CD4-positive, alpha-beta T cell (primary cell): ENCODE data around the gene ZNF132. TPM values are rescaled to one million over a fixed set of nuclear protein-coding genes. Genes with fewer than 3 reads are reported as not detected.

Experiments
- ATAC-seq: fragments of 200-7000 bp; cut with Tn5 transposase; one replicate; pipeline ENCODE4 v1.10.0; 2022; ENCODE audit warnings: mild to moderate bottlenecking; ENCODE audit not compliant: poor library complexity
- CTCF ChIA-PET: fragments of 350-600 bp; sonication (Branson Sonifier 250); formaldehyde crosslinking; loops from one replicate; lab custom pipeline; 2021; ENCODE audit warnings: antibody characterized with exemption, inconsistent platforms; lab: Charles Lee
- POLR2A ChIA-PET: fragments of 350-600 bp; sonication (Branson Sonifier 250); formaldehyde crosslinking; loops from one replicate; lab custom pipeline; 2021; ENCODE audit warnings: antibody characterized with exemption, inconsistent platforms; lab: Charles Lee
- DNase-seq, 14 experiments: peaks; one replicate each; pipeline ENCODE4 v3.0.0-alpha.2; 2013 to 2020; ENCODE audit warnings: mixed read lengths in 2 of 14
- H3K27ac ChIP-seq, 2 donors: one replicate each; pipeline versions ENCODE4 v1.5.1 to v1.7.0; 2013; ENCODE audit warnings: low read length in 2 of 2, low read depth in 1 of 2, mild to moderate bottlenecking in 1 of 2
- H3K27me3 ChIP-seq, 2 experiments: 1 replicate in 1 of 2; 2 replicates in 1 of 2; pipeline versions ENCODE4 v1.6.1 to v1.7.0; 2013; ENCODE audit warnings: low read length in 2 of 2, control low read depth in 1 of 2, mild to moderate bottlenecking in 1 of 2, moderate library complexity in 1 of 2; ENCODE audit not compliant: insufficient read depth in 2 of 2, control insufficient read depth in 1 of 2
- H3K36me3 ChIP-seq: one replicate; pipeline ENCODE4 v1.6.1; 2013; ENCODE audit warnings: low read length, control low read depth; ENCODE audit not compliant: insufficient read depth
- H3K4me1 ChIP-seq: one replicate; pipeline ENCODE4 v1.6.1; 2013; ENCODE audit warnings: low read length, control low read depth; ENCODE audit not compliant: insufficient read depth
- H3K4me3 ChIP-seq: one replicate; pipeline ENCODE4 v1.5.1; 2013; ENCODE audit warnings: mild to moderate bottlenecking, low read length, moderate library complexity
- H3K9me3 ChIP-seq, 2 experiments: 1 replicate in 1 of 2; 2 replicates in 1 of 2; pipeline versions ENCODE4 v1.6.1 to v1.7.0; 2013; ENCODE audit warnings: low read length in 2 of 2, mild to moderate bottlenecking in 2 of 2, control low read depth in 1 of 2, moderate library complexity in 1 of 2; ENCODE audit not compliant: control insufficient read depth in 1 of 2, insufficient read depth in 1 of 2
- H3K27ac Mint-ChIP-seq: one replicate; pipeline ENCODE4 v1.8.0; 2020; ENCODE audit warnings: mixed read lengths
- H3K27me3 Mint-ChIP-seq: one replicate; pipeline ENCODE4 v1.8.0; 2021; ENCODE audit warnings: mixed read lengths
- H3K36me3 Mint-ChIP-seq: one replicate; pipeline ENCODE4 v1.8.0; 2021; ENCODE audit warnings: low read depth, mixed read lengths
- H3K4me1 Mint-ChIP-seq: one replicate; pipeline ENCODE4 v1.8.0; 2021; ENCODE audit warnings: low read depth, mixed read lengths
- H3K4me3 Mint-ChIP-seq: one replicate; pipeline ENCODE4 v1.8.0; 2020; ENCODE audit warnings: mild to moderate bottlenecking, mixed read lengths
- H3K9me3 Mint-ChIP-seq: one replicate; pipeline ENCODE4 v1.8.0; 2020; ENCODE audit warnings: mixed read lengths
- intact Hi-C, 2 experiments: fragments of 100-400 bp; cut with DNase I in 1 of 2; cut with micrococcal nuclease in 1 of 2; formaldehyde crosslinking; loops; one replicate each; pipeline versions ENCODE4 v1.15.1 to v1.9.0; 2023 to 2025; cut with DNase I, micrococcal nuclease
- microRNA-seq: library from miRNA; unstranded; fragments of <30 nt; microRNA quantifications from one replicate; pipeline ENCODE4 v1.2.0, GENCODE V29; 2021; ENCODE audit warnings: borderline microRNAs expressed, borderline replicate concordance
- total RNA-seq, 174 experiments: library from RNA in 2 of 174; stranded (reverse) in 2 of 174; gene quantifications; one replicate each; pipeline ENCODE4 v1.2.3 and lab custom pipeline; 2021 to 2026
- TF ChIP-seq, protein P1 (sequence below): fragments of 200-600 bp; IDR thresholded peaks from one replicate; pipeline ENCODE4 v1.8.0; 2022; ENCODE audit warnings: antibody characterized with exemption, mild to moderate bottlenecking

Gene ZNF132
- total RNA-seq, 2 experiments from 2014 or later, result 1.0 to 1.4 TPM

DNA sequence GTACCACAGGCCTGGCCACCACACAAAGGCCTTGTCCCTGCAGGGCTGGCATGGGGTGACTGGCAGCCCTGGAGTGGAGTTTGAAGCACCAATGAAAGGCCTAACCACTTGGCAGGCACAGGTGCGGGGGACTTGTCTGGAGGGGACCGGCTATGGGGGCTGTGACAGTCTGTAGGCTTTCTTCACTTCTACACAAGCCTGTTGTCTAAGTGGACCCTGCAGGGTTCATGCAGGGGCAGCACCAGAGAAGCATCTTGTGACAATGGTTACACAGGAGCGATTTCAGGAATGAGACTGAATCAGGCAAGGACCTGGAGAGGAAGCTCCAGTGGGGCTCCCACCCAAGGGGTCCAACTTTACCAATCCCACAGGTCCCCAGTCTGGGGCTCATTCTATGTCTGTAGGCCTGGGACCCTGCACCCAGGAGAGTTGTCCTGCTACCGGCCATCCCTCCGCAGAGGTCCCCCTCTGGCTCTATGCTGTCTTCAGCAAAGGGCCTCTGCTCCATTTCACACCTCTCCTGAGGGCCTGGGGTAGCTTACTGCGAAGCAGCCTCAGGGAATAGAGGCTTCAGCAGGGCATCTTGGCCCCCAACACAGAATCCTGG is 56.9 kb downstream of the ZNF132 start:
- ChIA-PET CTCF (no interaction called here), POLR2A (interaction anchor here (2.7 kb wide), 1 partner anchor 20 kb away, joined by 21 read pairs; the partner anchor contains the start of gene ZNF497)
- Histone ChIP-seq H3K36me3 (peaks cover 2% of the 10 kb centered on the region), H3K27ac (no peak overlapping the region), H3K4me1 (peaks cover 58% of the 10 kb centered on the region), H3K9me3 (no peaks in the 10 kb centered on the region), H3K4me3 (no peak overlapping the region), H3K27me3 (no peaks in the 10 kb centered on the region)
- Mint-ChIP-seq H3K27me3 (no peaks in the 10 kb centered on the region), H3K4me1 (peaks cover 49% of the 10 kb centered on the region), H3K36me3 (peaks cover 24% of the 10 kb centered on the region), H3K9me3 (no peaks in the 10 kb centered on the region), H3K4me3 (peak overlapping the region; percentile 45), H3K27ac (peak overlapping the region; percentile 86)
- intact Hi-C loops, result no loop called here
- peak in 1 of 14 experiments; percentile 22 for DNase-seq
- ATAC-seq, result no peak
- TF ChIP-seq, protein P1, sequence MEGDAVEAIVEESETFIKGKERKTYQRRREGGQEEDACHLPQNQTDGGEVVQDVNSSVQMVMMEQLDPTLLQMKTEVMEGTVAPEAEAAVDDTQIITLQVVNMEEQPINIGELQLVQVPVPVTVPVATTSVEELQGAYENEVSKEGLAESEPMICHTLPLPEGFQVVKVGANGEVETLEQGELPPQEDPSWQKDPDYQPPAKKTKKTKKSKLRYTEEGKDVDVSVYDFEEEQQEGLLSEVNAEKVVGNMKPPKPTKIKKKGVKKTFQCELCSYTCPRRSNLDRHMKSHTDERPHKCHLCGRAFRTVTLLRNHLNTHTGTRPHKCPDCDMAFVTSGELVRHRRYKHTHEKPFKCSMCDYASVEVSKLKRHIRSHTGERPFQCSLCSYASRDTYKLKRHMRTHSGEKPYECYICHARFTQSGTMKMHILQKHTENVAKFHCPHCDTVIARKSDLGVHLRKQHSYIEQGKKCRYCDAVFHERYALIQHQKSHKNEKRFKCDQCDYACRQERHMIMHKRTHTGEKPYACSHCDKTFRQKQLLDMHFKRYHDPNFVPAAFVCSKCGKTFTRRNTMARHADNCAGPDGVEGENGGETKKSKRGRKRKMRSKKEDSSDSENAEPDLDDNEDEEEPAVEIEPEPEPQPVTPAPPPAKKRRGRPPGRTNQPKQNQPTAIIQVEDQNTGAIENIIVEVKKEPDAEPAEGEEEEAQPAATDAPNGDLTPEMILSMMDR, result no peak

Small RNAs within 50 kb of the gene (microRNA-seq; reads per million reads assigned to microRNA genes)
- not detected for gene MIR4754

Other genes starting within 250 kb of the ZNF132 start
- 1 to 10 TPM; 6.3 to 7.2 TPM for gene ZNF544, start 211.2 kb downstream of the ZNF132 start, total RNA-seq
- 1 to 10 TPM; 9.5 to 9.6 TPM for gene ZNF8, start 161.2 kb downstream of the ZNF132 start, total RNA-seq
- gene ERVK3-1, start 134.8 kb downstream of the ZNF132 start, total RNA-seq, result 100 to 1,000 TPM; 150 to 153 TPM
- gene ZSCAN22, start 113.2 kb downstream of the ZNF132 start, total RNA-seq, result under 1 TPM; 0.77 to 0.81 TPM
- gene A1BG, start 86.7 kb downstream of the ZNF132 start, total RNA-seq, result 1 to 10 TPM; 7.6 to 8.4 TPM
- gene ZNF497, start 77.4 kb downstream of the ZNF132 start, total RNA-seq, result under 1 TPM; 0.28 to 0.55 TPM
- 1 to 10 TPM in 1 of 2 experiments, under 1 TPM in 1; 0.71 to 1.0 TPM for gene ZNF837, start 59.1 kb downstream of the ZNF132 start, total RNA-seq
- gene RPS5, start 52.9 kb downstream of the ZNF132 start, total RNA-seq, result 1,000 to 10,000 TPM; 1,619 to 1,646 TPM
- under 1 TPM in 1 of 2 experiments, not detected in 1; 0.55 TPM for gene RNF225, start 44.5 kb downstream of the ZNF132 start, total RNA-seq
- gene ZNF584, start 31.5 kb downstream of the ZNF132 start, total RNA-seq, result 1 to 10 TPM; 1.7 to 1.8 TPM
- gene ZNF324B, start 11.5 kb upstream of the ZNF132 start, total RNA-seq, result 1 to 10 TPM; 6.3 to 7.6 TPM
- gene ZNF324, start 26.9 kb upstream of the ZNF132 start, total RNA-seq, result 10 to 100 TPM; 24.3 to 25.2 TPM
- 10 to 100 TPM; 13.6 to 14.6 TPM for gene ZNF446, start 36.2 kb upstream of the ZNF132 start, total RNA-seq
- 1 to 10 TPM; 3.5 to 4.8 TPM for gene SLC27A5, start 71.8 kb upstream of the ZNF132 start, total RNA-seq
- gene ZBTB45, start 79.7 kb upstream of the ZNF132 start, total RNA-seq, result 1 to 10 TPM; 5.7 to 6.3 TPM
- 100 to 1,000 TPM; 549 to 553 TPM for gene TRIM28, start 103.9 kb upstream of the ZNF132 start, total RNA-seq
- 10 to 100 TPM; 60.5 to 62.4 TPM for gene CHMP2A, start 115.0 kb upstream of the ZNF132 start, total RNA-seq
- gene UBE2M, start 118.5 kb upstream of the ZNF132 start, total RNA-seq, result 10 to 100 TPM; 29.0 to 31.0 TPM
- gene MZF1, start 133.2 kb upstream of the ZNF132 start, total RNA-seq, result 10 to 100 TPM; 21.0 to 21.1 TPM